K562 (cell line): ENCODE data around the gene WRAP53. TPM values are rescaled to one million over a fixed set of nuclear protein-coding genes. Genes with fewer than 3 reads are reported as not detected.

Source experiments
- ATAC-seq: fragments of 200-7000 bp; cut with Tn5 transposase; 3 replicates; pipeline ENCODE4 v1.9.1; 2020; ENCODE audit warnings: moderate library complexity
- BruUV-seq: library from RNA; stranded (reverse); fragments of 400-500 nt; replicated peaks from 2 replicates; lab custom pipeline; 2021; lab: Mats Ljungman, UMichigan
- CTCF ChIA-PET: fragments of 300-600 bp; formaldehyde crosslinking; extraction: SDS; loops from one replicate; lab custom pipeline; 2021; ENCODE audit warnings: low intra/inter-chr PET ratio; lab: Yijun Ruan, JAX
- POLR2A ChIA-PET: fragments of 300-600, 350-650 bp; sonication (Branson Sonifier 250); formaldehyde crosslinking; extraction: SDS; loops from one replicate; lab custom pipeline; 2021; ENCODE audit warnings: antibody characterized with exemption, inconsistent platforms; lab: Yijun Ruan, JAX
- DNase-seq, 4 experiments: peaks; one replicate each; pipeline versions ENCODE4 v3.0.0 to v3.0.0-alpha.2; 2011 to 2018; ENCODE audit warnings: low spot score in 3 of 4, mixed read lengths in 3 of 4; ENCODE audit errors: extremely low read depth in 1 of 4
- FAIRE-seq: peaks from 2 replicates; lab custom pipeline; 2011; peaks lifted over from hg19 to GRCh38; lab: Jason Lieb, UNC
- H2AFZ ChIP-seq: 2 replicates; pipeline ENCODE4 v1.6.0; 2011; ENCODE audit warnings: low read depth, low read length, control low read depth, inconsistent platforms
- H3K27ac ChIP-seq: fragments of 200-600 bp; 3 replicates; pipeline ENCODE4 v1.8.0; 2011; ENCODE audit warnings: low read depth, mild to moderate bottlenecking, control low read depth, inconsistent platforms, low read length, moderate library complexity, mixed read lengths; ENCODE audit errors: extremely low read depth
- H3K27me3 ChIP-seq, 2 experiments: fragments of 300-600 bp in 1 of 2; 2 replicates in 1 of 2; 3 replicates in 1 of 2; pipeline versions ENCODE4 v1.6.0 to v1.8.0; 2011; ENCODE audit warnings: inconsistent platforms in 2 of 2, low read length in 2 of 2, mild to moderate bottlenecking in 1 of 2, mixed read lengths in 1 of 2, moderate library complexity in 1 of 2; ENCODE audit not compliant: control insufficient read depth in 2 of 2, insufficient read depth in 2 of 2
- H3K36me3 ChIP-seq: fragments of 300-600 bp; 3 replicates; pipeline ENCODE4 v1.8.0; 2011; ENCODE audit warnings: mild to moderate bottlenecking, low read length, inconsistent platforms; ENCODE audit not compliant: control insufficient read depth, insufficient read depth
- H3K4me1 ChIP-seq, 2 experiments: fragments of 200-600 bp in 1 of 2; replicated peaks in 1 of 2; 2 replicates in 1 of 2; 3 replicates in 1 of 2; pipeline versions ENCODE4 v1.5.1 to v1.8.0; 2011; ENCODE audit warnings: inconsistent platforms in 2 of 2, low read length in 2 of 2, mild to moderate bottlenecking in 1 of 2, mixed read lengths in 1 of 2, moderate library complexity in 1 of 2; ENCODE audit not compliant: control insufficient read depth in 2 of 2, insufficient read depth in 2 of 2
- H3K4me2 ChIP-seq: 2 replicates; pipeline ENCODE4 v1.6.1; 2011; ENCODE audit warnings: low read length, control low read depth, inconsistent platforms, mixed read lengths; ENCODE audit not compliant: insufficient read depth
- H3K4me3 ChIP-seq: fragments of 200-600 bp; sonication (generic), shearing (Covaris generic); 2 replicates; pipeline ENCODE4 v1.5.1; 2016; ENCODE audit warnings: control low read depth, inconsistent platforms
- H3K79me2 ChIP-seq: fragments of 200-600 bp; 3 replicates; pipeline ENCODE4 v1.8.0; 2011; ENCODE audit warnings: low read length, inconsistent platforms; ENCODE audit not compliant: control insufficient read depth, insufficient read depth
- H3K9ac ChIP-seq, 2 experiments: 2 replicates each; pipeline versions ENCODE4 v1.6.0 to v1.6.1; 2011; ENCODE audit warnings: low read depth in 2 of 2, low read length in 2 of 2, control low read depth in 1 of 2, inconsistent platforms in 1 of 2, mild to moderate bottlenecking in 1 of 2, mixed read lengths in 1 of 2; ENCODE audit not compliant: insufficient read depth in 1 of 2
- H3K9me1 ChIP-seq: one replicate; pipeline ENCODE4 v1.6.0; 2011; ENCODE audit warnings: inconsistent platforms, mild to moderate bottlenecking, low read length, moderate library complexity; ENCODE audit not compliant: control insufficient read depth, insufficient read depth
- H3K9me3 ChIP-seq: replicated peaks from 2 replicates; pipeline ENCODE4 v1.5.1; 2011; ENCODE audit warnings: low read depth, low read length, inconsistent platforms; ENCODE audit not compliant: control insufficient read depth, insufficient read depth
- H4K20me1 ChIP-seq: replicated peaks from 2 replicates; pipeline ENCODE4 v1.6.1; 2011; ENCODE audit warnings: low read length, inconsistent platforms, mixed read lengths; ENCODE audit not compliant: control insufficient read depth, insufficient read depth
- EP400 ChIP-seq: fragments of 450-650 bp; IDR thresholded peaks from 2 replicates; pipeline ENCODE4 v1.6.1; 2017; ENCODE audit warnings: antibody characterized with exemption, mild to moderate bottlenecking, moderate library complexity
- HDGF ChIP-seq: fragments of 450-650 bp; IDR thresholded peaks from 2 replicates; pipeline ENCODE4 v1.6.1; 2016
- HNRNPLL ChIP-seq: fragments of 200-400 bp; formaldehyde crosslinking; IDR thresholded peaks from 2 replicates; pipeline ENCODE4 v1.6.1; 2017; ENCODE audit warnings: low read length, low read depth, mild to moderate bottlenecking; ENCODE audit not compliant: poor library complexity, severe bottlenecking
- IRF2 ChIP-seq: sonication (generic); formaldehyde crosslinking; IDR thresholded peaks from 2 replicates; pipeline ENCODE4 v1.8.1; 2022; ENCODE audit warnings: mild to moderate bottlenecking, missing genetic modification reagents
- JUN ChIP-seq, 2 experiments: sonication (generic) in 1 of 2; formaldehyde crosslinking in 1 of 2; IDR thresholded peaks; 2 replicates each; pipeline versions ENCODE4 v1.6.1 to v1.8.0; 2012 to 2022; ENCODE audit warnings: borderline replicate concordance in 2 of 2, mild to moderate bottlenecking in 2 of 2, improper control_type of control experiment in 1 of 2, low read depth in 1 of 2, low read length in 1 of 2, missing genetic modification reagents in 1 of 2
- TARDBP ChIP-seq: fragments of 450-650 bp; IDR thresholded peaks from 2 replicates; pipeline ENCODE4 v1.6.1; 2016
- TSC22D4 ChIP-seq: fragments of 450-650 bp; IDR thresholded peaks from 2 replicates; pipeline ENCODE4 v1.6.1; 2016; ENCODE audit warnings: missing genetic modification characterization, missing biosample characterization, control low read depth
- ZSCAN29 ChIP-seq: fragments of 450-650 bp; IDR thresholded peaks from 2 replicates; pipeline ENCODE4 v1.6.1; 2017
- WGBS: fragments of 100-300 bp; shearing (Covaris generic); methylation state at CpG from one replicate; pipeline ENCODE4 v1.1.6; 2016; ENCODE audit warnings: low coverage, mixed read lengths; ENCODE audit not compliant: insufficient coverage; ENCODE audit errors: missing lambda C conversion rate; 5-methylcytosine and 5-hydroxymethylcytosine counted together
- in situ Hi-C: fragments of 300-500 bp; cut with MboI; formaldehyde crosslinking; loops from 4 replicates; pipeline ENCODE4 v1.15.0; 2018; ENCODE audit warnings: inconsistent platforms, mixed read lengths
- intact Hi-C: fragments of 100-400 bp; cut with micrococcal nuclease; formaldehyde crosslinking; loops from 2 replicates; pipeline ENCODE4 v1.14.2; 2022
- polyA plus RNA-seq, 8 experiments: library from polyadenylated mRNA; depleted of rRNA in 4 of 8; stranded (reverse) in 5 of 8; unstranded in 3 of 8; fragments of >200 nt; fragmentation: Nextera tagmentation in 2 of 8; fragmentation: Illumina TruSeq in 1 of 8; extraction: Ambion mirVana in 2 of 8; extraction: Trizol in 1 of 8; gene quantifications; 2 replicates each; pipeline versions ENCODE4 v1.2.1 to v1.2.3, GENCODE V29; 2011 to 2014; ENCODE audit warnings: inconsistent platforms in 1 of 8, missing spikeins in 1 of 8
- total RNA-seq, 7 experiments: library from RNA; depleted of rRNA in 6 of 7; stranded (reverse); fragments of >200 nt in 6 of 7; fragmentation: Illumina TruSeq in 2 of 7; extraction: Trizol in 2 of 7; gene quantifications; 2 replicates each; pipeline versions ENCODE4 v1.2.1 to v1.2.3, GENCODE V29; 2011 to 2021; ENCODE audit warnings: low replicate concordance in 1 of 7
- TF ChIP-seq, protein P1 (sequence below): fragments of 250-450 bp; sonication (Bioruptor Pico); IDR thresholded peaks from 2 replicates; pipeline ENCODE4 v1.4.0; 2020
- TF ChIP-seq, protein P2 (sequence below), 2 experiments: fragments of 450-650 bp; IDR thresholded peaks; 2 replicates each; pipeline ENCODE4 v1.6.1; 2016
- TF ChIP-seq, protein P3 (sequence below): fragments of 450-650 bp; formaldehyde crosslinking; IDR thresholded peaks from 2 replicates; pipeline ENCODE4 v1.4.0; 2020; ENCODE audit warnings: mild to moderate bottlenecking
- TF ChIP-seq, protein P4 (sequence below): IDR thresholded peaks from 2 replicates; pipeline ENCODE4 v1.6.1; 2012; ENCODE audit warnings: low read depth, low read length, improper control_type of control experiment, borderline replicate concordance

WRAP53 gene
- total and polyA plus RNA-seq, 9 of the 15 experiments (the other 6 are each of a cell fraction or from before 2014, with no cell fraction given) = 0.72 to 18.2 (median 13.4) TPM

DNA sequence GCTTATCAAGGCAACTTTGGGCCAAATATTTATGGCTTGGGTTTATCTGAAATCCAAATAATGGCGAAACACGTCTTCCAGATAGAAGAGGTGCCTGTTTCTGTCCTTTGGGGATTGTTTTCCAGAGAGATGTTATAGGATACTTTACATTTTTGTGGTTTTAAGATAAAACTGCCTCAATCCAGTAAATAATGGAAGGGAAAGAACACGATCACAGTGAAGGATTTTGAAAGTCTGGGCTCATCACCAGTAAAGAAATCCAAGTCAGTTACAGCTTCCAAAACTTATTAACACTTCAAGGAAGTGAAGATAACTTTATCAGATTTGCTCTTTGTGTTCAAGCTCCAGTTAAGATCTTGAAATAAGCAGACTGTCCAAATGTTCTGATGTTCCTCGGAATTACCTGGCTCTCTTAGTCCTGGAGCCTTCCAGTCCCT lies 59.4 kb downstream of the WRAP53 start (continued):
- TF ChIP-seq HNRNPLL = no peak
- TF ChIP-seq ZSCAN29 = no peak
- TF ChIP-seq, protein P1, sequence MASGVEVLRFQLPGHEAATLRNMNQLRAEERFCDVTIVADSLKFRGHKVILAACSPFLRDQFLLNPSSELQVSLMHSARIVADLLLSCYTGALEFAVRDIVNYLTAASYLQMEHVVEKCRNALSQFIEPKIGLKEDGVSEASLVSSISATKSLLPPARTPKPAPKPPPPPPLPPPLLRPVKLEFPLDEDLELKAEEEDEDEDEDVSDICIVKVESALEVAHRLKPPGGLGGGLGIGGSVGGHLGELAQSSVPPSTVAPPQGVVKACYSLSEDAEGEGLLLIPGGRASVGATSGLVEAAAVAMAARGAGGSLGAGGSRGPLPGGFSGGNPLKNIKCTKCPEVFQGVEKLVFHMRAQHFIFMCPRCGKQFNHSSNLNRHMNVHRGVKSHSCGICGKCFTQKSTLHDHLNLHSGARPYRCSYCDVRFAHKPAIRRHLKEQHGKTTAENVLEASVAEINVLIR = no peak
- TF ChIP-seq, protein P2, sequence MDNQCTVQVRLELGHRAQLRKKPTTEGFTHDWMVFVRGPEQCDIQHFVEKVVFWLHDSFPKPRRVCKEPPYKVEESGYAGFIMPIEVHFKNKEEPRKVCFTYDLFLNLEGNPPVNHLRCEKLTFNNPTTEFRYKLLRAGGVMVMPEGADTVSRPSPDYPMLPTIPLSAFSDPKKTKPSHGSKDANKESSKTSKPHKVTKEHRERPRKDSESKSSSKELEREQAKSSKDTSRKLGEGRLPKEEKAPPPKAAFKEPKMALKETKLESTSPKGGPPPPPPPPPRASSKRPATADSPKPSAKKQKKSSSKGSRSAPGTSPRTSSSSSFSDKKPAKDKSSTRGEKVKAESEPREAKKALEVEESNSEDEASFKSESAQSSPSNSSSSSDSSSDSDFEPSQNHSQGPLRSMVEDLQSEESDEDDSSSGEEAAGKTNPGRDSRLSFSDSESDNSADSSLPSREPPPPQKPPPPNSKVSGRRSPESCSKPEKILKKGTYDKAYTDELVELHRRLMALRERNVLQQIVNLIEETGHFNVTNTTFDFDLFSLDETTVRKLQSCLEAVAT (IDR thresholded peaks at IDR 0.05) = no peak

DNA sequence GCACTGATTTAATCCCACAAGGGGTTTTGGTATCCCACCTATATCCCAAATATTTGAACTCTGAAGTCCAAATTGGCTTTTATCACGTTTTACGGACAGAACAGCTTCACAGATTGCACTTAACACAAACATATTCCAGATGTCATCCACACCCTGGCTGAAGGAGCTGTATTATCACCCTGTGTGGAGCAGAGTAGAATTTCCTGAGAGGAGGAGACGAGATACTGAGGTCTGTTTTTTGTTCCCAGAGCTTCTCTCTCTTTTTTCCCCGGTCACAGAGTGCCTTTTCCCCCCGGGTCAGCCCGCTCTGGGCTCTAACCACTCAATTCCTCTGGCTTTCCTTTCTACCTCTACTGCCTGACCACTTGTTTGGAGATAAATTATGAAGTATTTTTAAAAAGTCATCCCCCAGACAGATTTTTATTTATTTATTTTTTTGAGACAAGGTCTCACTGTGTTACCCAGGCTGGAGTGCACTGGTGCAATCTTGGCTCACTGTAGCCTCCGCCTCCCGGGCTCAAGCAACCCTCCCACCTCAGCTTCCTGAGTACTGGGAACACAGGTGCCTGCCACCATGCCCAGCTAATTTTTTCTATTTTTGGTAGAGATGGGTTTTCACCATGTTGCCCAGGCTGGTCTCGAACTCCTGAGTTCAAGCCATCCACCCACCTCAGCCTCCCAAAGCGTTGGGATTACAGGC lies 59.9 kb downstream of the WRAP53 start:
- no peak overlapping the region for H3K4me2 ChIP-seq
- no TSS peak for BruUV-seq
- no peak for FAIRE-seq
- no peak overlapping the region for H3K4me3 ChIP-seq
- intact Hi-C loops = loop anchor here (10.0 kb wide), 1 partner anchor 107 kb away; the partner anchor contains the start of genes CYB5D1, NAA38 and TMEM88
- in situ Hi-C loops = loop anchor here (10.0 kb wide), 1 partner anchor 237 kb away; no protein-coding TSS in a partner anchor
- H3K9me3 ChIP-seq = no peaks in the 10 kb centered on the region
- H3K9me1 ChIP-seq = no peaks in the 10 kb centered on the region
- ChIA-PET CTCF (interaction anchor here (0.6 kb wide), 1 partner anchor 403 kb away, joined by 3 read pairs; no protein-coding TSS in a partner anchor), POLR2A (interaction anchor here (0.6 to 1.1 kb wide), 2 partner anchors 34 to 70 kb away, joined by 3 read pairs; no protein-coding TSS in a partner anchor)
- no peaks in the 10 kb centered on the region; a peak in 2 of 5 replicates for H3K4me1 ChIP-seq
- H3K79me2 ChIP-seq = no peaks in the 10 kb centered on the region
- no peak overlapping the region for H2AFZ ChIP-seq
- no peaks in the 10 kb centered on the region for H3K36me3 ChIP-seq
- no peak overlapping the region for H3K27ac ChIP-seq
- H3K9ac ChIP-seq = no peak overlapping the region
- DNase-seq = no peak
- TF ChIP-seq TSC22D4 (tag) (no peak), TARDBP (no peak), HDGF (no peak), ZSCAN29 (no peak), EP400 (no peak), IRF2 (CRISPR knock-in tag) (no peak), JUN (IDR thresholded peaks at IDR 0.05; ENCODE audit: borderline replicate concordance, low read depth, low read length) (no peak), JUN (CRISPR knock-in tag; IDR thresholded peaks at IDR 0.05; ENCODE audit: borderline replicate concordance) (no peak)
- TF ChIP-seq, protein P3, sequence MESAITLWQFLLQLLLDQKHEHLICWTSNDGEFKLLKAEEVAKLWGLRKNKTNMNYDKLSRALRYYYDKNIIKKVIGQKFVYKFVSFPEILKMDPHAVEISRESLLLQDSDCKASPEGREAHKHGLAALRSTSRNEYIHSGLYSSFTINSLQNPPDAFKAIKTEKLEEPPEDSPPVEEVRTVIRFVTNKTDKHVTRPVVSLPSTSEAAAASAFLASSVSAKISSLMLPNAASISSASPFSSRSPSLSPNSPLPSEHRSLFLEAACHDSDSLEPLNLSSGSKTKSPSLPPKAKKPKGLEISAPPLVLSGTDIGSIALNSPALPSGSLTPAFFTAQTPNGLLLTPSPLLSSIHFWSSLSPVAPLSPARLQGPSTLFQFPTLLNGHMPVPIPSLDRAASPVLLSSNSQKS (CRISPR knock-in tag) = no peak
- TF ChIP-seq, protein P4, sequence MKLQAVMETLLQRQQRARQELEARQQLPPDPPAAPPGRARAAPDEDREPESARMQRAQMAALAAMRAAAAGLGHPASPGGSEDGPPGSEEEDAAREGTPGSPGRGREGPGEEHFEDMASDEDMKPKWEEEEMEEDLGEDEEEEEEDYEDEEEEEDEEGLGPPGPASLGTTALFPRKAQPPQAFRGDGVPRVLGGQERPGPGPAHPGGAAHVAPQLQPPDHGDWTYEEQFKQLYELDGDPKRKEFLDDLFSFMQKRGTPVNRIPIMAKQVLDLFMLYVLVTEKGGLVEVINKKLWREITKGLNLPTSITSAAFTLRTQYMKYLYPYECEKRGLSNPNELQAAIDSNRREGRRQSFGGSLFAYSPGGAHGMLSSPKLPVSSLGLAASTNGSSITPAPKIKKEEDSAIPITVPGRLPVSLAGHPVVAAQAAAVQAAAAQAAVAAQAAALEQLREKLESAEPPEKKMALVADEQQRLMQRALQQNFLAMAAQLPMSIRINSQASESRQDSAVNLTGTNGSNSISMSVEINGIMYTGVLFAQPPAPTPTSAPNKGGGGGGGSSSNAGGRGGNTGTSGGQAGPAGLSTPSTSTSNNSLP = no peak
- WGBS = 6% methylated on average over 10 of the region's 10 CpGs
- peaks cover 0 to 4% of the 10 kb centered on the region in 2 experiments; a peak in 1 of 5 replicates for H3K27me3 ChIP-seq
- H4K20me1 ChIP-seq = no peaks in the 10 kb centered on the region
- no peak for ATAC-seq
